Central memory CD4-positive, alpha-beta T cell (primary cell): ENCODE data around the gene TRAPPC6A.
"Not testable (repeated sequence)": the region's sequence is repeated elsewhere in the genome, so short reads cannot be mapped to it uniquely, and the experiment has no call there.

ENCODE experiments used
- DNase-seq: peaks from one replicate; pipeline ENCODE4 v3.0.0; 2022

Gene TRAPPC6A

GRCh38 chr19:45125975-45126493 is 52.0 kb downstream of the TRAPPC6A start:
- DNase-seq, result peak; percentile 50

DNA sequence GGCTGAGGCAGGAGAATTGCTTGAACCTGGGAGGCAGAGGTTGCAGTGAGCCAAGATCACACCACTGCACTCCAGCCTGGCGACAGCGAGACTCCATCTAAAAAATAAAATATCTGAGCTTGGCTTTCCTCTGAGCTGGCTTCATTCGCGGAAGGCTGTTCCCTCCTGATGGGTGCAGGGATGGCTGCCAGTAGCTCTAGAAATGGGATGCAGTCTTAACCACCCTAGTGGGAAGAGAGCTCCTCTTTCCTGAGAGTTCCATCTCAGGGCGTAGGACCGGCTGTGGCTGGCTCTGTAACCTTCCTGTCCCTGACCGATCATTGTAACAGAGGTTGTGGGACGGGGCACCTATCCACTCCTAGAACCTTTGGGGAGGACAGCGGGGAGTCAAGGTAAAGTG is 52.7 kb downstream of the TRAPPC6A start:
- DNase-seq, result no peak

DNA sequence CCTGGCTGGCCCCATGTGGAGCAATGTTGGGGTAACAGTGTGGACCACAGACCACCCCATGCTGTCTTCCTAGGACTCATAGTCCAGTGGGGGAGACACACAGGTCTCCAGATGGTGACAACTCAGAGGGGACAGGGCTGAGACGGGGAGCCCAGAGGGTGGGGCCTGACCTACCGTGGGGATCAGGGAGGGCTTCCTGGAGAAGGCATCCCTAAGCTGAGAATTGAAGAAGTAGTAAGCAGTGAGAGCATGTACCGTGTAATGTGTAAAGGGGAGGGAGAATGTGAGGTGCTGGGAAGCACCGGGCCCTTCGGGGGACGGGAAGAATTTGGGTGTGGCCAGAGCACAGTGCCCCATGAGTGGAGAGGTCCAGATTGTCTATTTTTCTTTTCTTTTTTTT is 54.0 kb downstream of the TRAPPC6A start:
- DNase-seq, result no peak

DNA sequence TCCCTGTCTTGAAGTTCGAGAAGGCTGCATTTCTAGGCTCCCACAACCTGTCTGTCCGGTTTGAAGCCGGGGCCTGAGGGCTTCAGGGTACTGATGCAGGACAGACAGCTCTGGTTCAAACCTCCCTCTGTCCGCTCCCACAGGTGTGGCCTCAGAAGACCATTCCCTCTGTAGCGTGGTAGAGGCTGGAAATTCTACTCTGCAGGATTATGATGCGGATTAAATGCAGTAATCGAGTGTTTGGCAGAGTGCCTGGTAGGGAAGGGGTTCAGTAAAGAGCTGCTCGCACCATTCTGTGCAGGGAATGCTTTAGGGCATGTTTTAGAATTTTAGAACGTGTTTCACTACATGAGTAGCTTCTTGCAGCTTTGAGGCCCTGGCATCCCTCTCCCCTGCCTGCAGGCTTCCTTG is 54.6 kb downstream of the TRAPPC6A start:
- no peak for DNase-seq

DNA sequence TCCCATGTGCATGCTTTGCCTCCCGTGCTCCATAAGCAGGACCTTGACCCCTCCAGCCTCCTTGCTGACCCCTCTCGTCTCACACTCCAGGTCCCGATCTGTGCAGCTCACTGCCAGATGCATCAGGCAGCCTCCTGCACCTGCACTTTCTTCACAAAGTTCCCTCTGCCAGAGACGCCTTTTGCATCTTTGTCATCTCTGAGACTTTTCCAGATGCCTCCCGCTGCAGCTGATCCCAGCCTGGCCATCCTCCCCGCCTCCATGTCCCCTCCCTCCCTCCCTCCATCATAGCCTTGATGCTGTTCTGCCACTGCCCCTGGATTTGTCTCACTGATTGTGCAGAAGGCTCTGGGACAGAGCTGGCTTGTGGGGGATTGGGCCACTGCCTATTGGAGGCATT is 55.2 kb downstream of the TRAPPC6A start:
- DNase-seq, result no peak

DNA sequence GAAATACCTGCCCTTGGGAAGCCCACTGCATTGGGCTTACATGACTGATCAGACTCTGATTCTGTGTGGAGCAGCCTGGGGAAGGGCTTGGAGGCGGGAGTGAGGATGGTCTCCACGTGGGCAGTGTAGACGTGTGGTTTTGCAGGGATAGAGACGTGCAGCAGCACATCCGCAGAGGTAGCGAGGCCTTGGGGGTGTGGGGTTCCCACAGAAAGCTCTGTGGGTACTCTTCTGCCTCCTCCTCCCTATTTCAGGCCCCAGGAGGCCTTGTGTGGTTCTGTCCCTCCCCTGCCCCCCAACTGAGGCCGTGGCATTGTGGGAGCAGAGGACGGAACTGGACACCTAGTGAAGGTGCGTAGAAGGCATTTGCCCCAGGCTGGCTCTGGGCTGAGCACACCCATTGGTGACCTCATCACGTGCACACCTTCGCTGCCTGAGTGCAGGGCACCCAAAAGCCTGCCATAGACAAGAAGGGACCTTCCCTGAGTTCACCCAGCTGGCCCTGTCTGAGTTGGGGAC is 56.2 kb downstream of the TRAPPC6A start:
- no peak for DNase-seq

DNA sequence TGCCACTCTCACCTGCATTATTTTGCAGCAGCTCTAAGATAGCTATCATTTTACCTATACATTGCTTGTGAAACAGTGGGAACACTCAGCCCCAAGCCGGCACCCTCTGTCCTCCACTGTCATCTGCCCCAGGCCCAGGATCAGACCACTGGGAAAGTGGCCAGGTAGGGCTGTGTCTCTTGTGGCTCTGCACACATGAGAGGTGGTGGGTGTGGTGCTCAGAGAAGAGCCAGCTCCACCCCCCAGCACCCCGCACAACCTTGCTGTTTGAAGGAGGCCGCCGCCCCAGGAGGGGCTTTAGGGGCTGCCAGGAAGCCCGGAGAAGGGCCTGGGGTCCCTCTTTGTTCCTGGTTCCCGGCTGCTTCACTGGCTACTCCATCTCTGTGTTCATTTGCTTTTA is 58.5 kb downstream of the TRAPPC6A start:
- no peak for DNase-seq

DNA sequence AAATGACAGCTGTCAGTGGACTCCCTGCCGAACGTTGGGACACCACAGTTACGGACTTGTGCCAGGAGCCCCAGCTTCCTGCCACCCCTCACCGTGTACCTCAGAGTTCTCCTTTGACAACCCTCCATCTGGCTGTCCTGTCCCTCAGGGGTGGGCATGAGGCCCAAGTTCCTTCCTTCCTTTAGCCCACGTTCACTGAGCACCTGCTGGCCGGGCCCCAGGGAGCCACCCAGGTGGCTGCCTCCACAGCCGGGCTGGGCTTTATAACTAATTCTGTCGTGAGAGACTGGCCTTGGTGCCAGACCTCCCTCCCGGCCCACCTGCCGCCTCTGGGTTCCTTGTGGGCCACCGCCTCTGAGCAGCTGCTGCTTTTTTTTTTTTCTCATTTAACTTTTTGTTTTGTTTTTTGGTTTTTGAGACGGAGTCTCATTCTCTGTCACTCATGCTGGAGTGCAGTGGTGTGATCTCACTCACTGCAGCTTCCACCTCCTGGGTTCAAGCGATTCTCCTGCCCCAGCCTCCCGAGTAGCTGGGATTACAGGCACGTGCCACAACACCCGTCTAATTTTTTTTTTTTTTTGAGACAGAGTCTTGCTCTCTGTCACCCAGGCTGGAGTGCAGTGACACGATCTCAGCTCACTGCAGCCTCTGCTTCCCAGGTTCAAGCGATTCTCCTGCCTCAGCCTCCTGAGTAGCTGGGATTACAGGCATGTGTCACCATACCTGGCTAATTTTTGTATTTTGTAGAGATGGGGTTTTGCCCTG is 59.3 kb downstream of the TRAPPC6A start:
- not testable (repeated sequence) for DNase-seq

DNA sequence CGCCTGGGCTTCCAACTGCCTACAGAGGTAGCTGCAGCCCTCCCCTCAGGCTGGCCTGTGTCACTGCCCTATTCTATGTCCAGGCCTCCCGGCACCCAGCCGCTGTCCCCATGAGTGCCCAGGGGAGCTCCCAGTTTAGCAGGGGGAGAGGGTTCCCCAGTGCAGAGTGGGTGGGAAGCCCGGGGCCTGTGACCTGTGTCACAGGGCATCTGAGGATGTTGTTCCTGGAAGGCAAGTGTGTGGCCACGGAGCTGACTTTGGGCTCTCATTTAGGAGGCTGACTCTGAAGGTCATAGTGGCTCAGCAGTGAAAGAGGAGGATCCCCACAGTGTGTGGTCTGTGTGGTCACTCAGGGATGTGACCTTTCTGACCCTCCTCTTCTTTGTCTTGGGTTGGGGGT is 59.9 kb downstream of the TRAPPC6A start:
- no peak for DNase-seq

- no peak for DNase-seq
These were observed 60.4 kb downstream of the TRAPPC6A start for GRCh38 chr19:45117671-45118070.

DNA sequence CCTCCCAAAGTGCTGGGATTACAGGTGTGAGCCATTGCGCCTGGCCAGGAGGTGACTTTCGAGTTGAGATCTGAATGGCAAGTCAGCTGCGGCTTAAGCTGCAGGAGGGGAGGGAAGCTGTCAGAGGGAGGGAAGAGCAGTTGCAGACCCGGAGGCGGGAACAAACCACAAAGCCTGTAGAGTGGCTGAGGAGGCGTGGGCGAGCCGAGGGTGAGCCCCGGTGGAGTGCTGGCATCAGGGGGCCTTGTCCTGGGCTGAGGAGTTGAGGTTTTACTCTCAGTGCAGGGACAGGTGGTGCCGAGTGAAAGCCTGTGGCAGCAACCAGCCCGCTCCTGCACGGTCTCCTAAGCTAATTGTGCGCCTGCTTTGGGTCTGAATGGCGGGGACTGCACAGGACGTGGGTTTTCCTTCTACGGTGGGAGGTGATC is 60.9 kb downstream of the TRAPPC6A start:
- DNase-seq, result peak; percentile 31

DNA sequence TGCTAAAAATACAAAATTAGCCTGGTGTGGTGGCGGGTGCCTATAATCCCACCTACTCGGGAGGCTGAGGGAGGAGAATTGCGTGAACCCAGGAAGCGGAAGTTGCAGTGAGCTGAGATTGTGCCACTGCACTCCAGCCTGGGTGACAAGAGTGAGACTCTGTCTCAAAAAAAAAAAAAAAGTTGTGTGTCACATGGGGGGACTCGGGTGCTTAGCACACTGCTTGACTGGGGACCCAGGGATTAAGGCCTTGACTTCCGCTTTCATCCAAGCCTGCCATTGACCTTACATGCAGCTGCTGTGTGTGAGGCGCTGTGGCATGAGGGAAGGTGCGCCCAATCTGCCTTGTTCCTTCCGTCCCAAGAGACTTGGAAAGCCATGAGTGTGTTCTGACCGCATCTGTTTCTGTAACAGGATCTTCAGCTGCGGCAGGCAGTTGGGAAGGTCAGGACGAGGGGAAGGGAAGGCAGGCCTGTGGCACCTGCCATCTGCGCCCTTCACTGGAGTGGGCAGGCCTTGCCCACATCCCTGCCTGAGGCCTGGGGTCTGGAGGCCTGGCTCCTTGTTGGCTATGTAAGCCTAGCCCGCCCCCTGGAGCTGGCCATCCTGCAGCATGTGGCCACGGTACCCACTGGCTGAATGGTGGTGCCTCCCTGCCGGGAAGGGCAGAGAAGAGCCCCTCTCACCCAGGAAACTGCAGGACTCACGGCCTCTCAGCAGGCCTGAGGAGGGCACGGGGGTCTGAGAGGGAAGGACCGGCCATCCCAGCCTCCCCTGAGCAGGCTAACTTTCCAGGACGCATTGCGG is 62.0 kb downstream of the TRAPPC6A start:
- no peak for DNase-seq

GRCh38 chr19:45114116-45114515 is 63.9 kb downstream of the TRAPPC6A start:
- DNase-seq, result no peak

- DNase-seq, result no peak
These were observed 64.4 kb downstream of the TRAPPC6A start for GRCh38 chr19:45113628-45114027.
